GF-D8 (cell line): ENCODE measurements around the gene CALR3.
"Not testable (repeated sequence)": the region's sequence is repeated elsewhere in the genome, so short reads cannot be mapped to it uniquely, and the experiment has no call there.

ENCODE experiments used
- DNase-seq: peaks from one replicate; lab custom pipeline; 2025; lab: John Stamatoyannopoulos, UW

Gene CALR3

DNA sequence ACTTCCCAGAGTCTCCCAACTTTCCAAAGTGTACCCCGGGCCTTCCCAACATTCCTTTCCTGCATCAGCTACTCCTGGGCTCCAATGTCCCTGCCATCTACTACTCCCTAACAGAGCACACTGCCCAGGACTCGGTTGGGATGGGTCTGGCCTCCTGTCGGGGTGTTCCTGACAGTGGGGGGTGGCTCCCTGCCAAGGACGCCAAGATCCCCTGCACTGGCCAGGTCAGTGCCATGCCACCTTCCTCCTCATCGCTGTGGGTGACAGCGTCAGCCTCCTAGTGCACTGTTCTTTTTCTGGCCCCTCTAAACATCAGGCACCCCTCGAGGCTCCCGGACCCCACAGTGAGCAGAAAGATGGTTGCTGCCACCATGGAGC is 38.0 kb downstream of the CALR3 start:
- no peak for DNase-seq

DNA sequence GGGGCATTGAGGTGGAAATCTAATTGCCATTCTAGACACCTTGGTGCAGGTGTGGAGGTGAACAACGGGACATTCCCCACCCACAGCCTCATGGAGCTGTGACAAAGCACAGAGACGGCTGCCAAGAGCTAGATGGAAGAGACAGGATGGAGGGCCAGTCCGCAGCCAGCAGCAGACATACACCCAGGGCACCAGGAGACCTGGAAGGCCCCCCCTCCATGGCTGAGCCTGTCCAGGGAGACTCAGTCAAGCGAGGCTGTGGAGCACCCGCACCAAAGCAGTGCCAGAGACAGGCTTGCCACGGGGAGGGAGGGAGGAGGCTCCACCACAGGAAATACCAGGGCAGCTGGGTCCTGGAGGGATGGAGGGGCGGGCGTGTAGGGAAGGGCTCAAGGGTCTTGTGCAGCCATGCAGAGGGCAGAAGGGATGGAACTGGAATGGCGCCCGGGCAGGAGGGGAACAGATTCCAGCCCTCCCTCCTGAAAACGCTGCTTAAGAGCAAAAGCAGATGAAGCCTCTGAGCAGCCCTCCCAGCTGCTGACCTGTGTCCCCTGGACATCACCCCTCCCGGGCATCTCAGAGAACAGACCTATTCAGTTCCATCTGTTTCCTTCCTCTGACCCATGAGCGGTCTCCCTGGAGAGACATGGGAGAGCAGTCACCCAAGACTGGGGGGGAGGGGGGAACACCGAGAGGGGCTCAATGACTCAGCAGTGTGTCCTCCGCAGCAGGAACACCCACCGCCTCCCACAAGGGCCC is 38.6 kb downstream of the CALR3 start:
- DNase-seq = no peak

DNA sequence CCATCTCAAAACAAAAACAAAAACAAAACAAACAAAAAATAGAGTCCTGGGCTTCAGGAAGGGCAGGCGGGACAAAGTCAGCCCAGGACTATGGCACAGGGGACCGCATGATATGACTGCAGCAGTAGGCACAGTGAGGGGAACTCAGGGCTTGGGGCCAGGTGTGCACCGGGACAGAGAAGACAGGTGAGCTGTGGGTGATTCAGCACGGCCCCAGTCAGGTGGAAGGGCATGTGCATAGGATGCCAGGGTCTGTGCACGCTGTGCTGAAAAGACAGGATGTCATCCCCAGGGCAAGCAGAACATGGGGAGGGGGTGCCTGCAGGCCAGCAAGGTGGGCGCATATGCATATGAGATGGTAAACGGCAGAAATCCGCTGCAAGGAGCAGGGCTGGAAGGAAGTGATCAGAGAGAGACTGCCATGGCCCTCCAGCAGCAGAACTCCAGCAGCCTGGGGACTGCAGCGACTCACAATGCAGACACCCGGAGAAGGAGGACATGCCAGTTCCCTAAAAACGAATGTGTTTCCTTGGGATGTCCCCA is 39.2 kb downstream of the CALR3 start:
- DNase-seq = no peak

- no peak for DNase-seq
Observed at GRCh38 chr19:16455489-16455888, 40.5 kb downstream of the CALR3 start.

- DNase-seq = no peak
Observed at GRCh38 chr19:16454351-16454918, 41.5 kb downstream of the CALR3 start.

GRCh38 chr19:16452325-16452724 is 43.6 kb downstream of the CALR3 start:
- DNase-seq = no peak

DNA sequence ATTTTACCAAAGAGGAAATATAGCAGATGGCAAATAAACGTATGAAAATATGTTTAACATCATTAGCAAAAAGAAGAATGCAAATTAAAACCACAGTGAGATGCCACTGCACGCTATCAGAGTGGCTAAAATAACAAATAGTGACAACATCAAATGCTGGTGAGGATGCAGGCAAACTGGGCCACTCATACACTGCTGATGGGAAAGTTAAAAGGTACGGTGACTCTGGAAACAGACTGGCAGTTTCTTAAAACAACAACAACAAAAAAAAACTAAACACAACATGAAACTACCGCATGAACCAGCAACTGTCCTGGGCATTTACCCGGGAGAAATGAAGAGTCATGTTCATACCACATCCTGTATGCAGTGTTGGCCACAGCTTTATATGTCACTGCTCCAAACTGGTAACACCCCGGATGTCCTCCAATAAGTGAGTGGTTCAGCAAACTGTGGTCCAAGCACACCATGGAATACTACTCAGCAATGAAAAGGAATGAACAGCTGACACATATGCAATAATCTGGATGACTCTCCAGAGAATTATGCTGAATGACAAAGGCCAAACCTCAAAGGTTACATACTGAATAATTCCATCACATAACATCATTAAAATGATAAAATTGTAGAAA is 46.5 kb downstream of the CALR3 start:
- peak; percentile 82 for DNase-seq

- not testable (repeated sequence) for DNase-seq
Observed at GRCh38 chr19:16448872-16449271, 47.1 kb downstream of the CALR3 start.

- peak; percentile 88 for DNase-seq
Observed at GRCh38 chr19:16446724-16447368, 49.1 kb downstream of the CALR3 start.

DNA sequence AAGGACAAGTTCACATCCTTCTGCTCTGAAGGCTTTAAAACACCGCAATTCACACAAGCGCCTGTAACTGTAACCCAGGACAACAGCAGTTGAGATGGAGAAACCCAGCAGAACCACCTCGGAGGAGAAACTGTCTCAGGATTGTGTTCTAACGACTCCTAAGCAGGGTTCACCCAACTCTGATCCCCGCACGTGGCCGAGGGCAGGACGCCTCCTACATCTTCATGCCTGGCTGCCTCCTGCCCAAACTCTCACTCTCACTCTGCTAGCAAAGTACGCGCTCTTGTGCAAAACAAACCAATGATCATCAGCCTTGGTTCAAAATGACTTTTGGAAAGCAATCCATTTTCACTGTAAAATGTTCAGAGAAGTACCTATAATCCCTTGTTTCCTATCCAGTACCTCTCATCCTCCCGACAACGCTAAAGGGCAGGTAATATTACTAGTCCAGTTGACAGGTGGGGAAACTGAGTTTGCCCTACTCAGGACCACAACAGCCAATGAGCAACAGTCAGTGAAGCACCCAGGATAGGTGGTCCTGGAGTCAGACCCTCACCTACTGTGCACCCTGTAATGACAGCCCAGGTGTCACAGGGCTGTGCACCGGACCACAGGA is 49.8 kb downstream of the CALR3 start:
- peak; percentile 44 for DNase-seq

DNA sequence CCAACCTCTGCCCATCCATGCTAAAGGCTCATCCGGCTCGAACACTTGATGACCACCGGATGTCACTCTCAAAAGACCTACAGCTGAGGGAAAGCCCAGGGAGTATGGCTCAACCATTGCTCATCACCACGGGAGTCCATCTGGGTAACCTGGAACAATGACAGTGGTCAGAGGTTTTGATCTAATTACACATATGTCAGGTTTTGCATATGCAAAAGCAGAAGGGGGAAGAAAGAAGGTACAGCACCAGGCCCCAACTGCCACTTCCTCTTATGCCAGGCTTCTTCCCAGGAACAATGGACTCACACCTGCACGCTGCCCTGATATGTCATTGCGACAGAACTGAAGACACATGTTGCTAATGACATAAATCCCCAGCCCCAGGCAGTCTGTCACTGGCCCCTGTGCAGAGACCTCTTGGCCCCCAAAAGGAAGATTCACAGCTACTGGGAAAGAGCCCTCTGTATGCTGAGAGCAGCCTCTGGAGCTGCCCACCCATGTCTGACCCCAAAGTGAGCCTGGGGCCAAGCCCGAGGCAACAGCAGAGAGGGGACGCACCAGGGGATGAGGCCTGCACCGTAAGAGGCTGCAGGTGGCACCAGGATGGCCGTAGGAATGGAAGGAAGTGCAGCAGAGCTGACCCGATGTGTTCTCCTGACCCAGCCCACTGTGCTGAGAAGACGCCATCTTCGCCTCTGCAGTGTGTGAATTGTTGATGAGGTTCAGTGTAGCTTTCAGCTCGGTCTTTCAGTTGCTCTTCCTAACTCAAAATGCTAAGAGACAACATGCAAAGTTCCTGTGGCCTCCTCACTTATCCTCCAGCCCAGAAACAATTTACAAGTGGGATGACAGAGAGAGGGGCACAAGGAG is 50.5 kb downstream of the CALR3 start:
- DNase-seq = peak; percentile 90

GRCh38 chr19:16444269-16444600 is 51.7 kb downstream of the CALR3 start:
- DNase-seq = no peak

DNA sequence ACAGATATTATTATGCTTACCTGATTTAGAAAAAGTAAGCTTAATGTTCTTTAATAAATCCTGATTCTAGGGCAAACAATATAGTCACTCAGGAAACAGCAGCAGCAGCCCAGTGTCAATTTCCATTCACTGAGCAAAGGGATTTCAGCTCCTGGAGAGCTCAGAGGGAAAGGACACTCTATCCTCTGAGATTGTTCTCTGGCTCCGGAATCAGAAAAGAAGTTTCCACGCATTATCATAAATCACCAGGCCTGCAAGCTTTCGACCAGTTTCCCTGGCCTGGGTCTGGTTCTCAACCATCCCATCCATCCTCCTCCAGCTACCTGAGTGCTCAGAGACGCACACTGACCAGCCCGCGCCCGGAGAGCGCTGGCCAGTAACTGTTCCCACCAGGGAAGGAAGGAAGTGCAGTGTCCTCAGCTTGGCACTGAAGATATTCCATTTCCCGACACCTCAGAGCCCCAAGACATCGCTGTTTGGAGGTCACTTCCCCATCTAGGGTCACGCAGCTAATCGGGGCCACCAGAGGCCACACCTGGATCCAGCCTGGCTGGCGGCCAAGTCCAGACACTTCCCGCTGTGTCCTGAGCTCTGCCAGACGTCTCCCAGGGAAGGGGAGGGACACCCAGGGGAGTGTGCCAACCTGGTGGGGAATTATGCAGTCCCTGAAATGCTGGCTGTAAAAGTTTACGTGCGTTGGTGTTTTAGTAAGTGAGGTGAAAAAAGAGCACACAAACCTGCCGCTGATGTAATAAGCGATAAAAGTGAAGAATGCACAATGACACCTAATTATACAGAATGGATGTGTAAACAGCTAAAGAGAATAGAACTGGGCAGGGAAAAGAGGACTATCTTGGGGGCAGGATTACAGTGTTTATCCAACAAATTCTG is 53.3 kb downstream of the CALR3 start:
- no peak for DNase-seq

DNA sequence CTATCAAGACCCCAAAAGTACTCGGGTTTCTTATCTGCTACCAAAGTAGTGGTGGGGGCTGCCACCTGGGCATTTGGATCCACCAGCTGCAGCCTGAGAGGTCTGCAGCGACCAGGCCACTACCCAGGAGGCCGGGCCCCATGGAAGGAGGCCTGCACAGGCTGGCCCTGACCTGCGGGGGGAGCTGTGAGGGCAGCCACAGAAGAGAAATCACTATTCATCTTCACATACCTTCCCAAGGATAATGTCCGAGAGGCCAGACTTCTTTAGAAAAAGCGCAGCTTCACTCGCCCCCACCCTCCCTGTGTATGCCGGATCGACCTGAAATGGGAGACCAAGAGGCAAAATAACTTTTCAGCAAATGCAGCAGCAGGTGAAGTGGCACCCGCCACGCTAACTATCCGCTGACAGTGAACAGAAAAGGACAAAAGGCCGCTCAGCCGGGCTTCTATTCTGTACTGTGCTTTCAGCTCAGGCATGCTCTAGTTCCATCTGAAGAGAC is 54.3 kb downstream of the CALR3 start:
- DNase-seq = no peak

GRCh38 chr19:16436780-16437332 is 59.1 kb downstream of the CALR3 start:
- DNase-seq = no peak

DNA sequence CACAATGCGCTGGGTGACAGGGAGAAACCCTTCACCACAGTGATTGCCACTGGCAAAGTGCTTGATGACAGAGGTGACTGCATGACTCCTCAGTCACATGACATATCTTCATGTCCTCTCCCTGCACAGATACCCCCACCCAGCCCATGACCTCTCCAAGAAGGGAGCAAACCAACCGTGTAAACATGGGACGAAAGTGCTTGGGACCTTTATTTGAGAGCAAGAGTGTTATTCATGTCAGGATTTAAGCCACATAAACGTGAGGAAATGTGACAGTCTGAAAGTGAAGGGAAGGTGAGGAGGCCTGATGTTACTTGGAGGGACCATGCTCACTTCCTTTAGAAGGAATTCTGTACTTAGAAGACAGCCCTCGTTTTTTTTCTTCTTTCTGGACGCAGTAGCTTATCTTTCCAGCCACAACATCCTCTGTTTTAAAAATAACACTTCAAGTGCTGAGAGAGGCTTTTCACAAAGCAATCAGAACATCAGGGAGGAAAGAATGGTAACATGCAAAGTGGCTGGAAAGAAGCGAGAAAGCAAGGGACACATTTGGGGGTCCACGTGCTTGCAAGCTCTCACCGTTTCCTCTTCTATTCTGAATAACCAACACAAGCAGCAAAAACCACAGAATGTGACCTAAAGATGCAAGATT is 59.8 kb downstream of the CALR3 start:
- DNase-seq = no peak

DNA sequence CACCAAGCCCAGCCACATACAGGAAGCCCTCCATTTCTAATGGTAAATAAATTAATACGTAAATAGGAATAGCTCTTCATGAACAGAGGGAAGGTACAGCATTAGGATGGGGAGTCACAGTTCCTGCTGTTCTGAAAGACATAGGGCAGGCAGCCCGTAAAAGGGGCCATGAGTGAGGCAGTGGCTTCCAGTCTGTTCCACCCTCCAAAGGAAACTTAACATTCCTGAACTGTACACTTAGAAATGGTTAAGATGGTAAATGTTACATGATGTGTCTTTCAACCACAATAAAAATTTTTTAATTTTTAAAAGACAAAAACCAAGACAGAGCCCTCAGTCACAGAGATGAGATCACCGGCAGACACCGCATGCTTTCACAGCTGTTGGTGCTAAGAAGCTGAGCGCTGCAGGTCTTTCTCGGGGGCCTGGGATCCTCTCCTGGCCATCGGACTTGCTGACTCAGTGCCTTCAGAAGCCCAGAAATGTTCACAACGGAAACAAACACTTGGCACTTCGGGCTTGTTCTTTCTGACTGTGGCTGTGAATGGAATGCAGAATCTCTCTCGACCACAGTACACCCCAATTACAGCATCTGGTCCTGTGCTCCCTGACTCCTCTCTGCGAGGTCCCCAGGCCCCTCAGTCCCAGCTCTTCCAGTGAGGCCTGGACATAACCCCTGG is 60.6 kb downstream of the CALR3 start:
- no peak for DNase-seq

GRCh38 chr19:16433986-16434385 is 62.0 kb downstream of the CALR3 start:
- no peak for DNase-seq

- no peak for DNase-seq
Observed at GRCh38 chr19:16429759-16430091, 66.2 kb downstream of the CALR3 start.
